Stromal cell of bone marrow (primary cell): Measurements from ENCODE around the gene RHOJ.
A peak's percentile ranks its signal among the peaks of the same experiment; 100 is the strongest.
"Not testable (repeated sequence)": the region's sequence is repeated elsewhere in the genome, so short reads cannot be mapped to it uniquely, and the experiment has no call there.

ENCODE experiments used
- DNase-seq: peaks from one replicate; pipeline ENCODE4 v3.0.0-alpha.2; 2012; ENCODE audit warnings: low read depth

Gene RHOJ

DNA sequence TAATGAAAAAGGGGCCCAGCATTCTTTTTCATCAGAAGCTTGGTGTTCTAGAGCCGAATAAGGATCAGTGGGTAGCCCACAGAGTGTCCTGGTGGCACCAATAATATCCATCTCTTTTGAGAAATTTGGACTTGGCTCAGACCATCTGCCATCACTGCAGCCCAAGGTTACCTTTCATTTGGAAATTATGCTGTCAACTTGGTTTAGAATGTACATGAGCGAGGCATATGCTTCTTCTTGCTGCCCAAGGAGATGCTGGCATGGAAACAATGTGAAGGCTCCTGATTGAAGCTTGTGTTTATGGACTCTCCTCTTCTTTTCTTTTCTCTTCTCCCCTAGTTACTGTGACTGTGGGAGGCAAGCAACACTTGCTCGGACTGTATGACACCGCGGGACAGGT lies 64.5 kb downstream of the RHOJ start:
- no peak for DNase-seq

DNA sequence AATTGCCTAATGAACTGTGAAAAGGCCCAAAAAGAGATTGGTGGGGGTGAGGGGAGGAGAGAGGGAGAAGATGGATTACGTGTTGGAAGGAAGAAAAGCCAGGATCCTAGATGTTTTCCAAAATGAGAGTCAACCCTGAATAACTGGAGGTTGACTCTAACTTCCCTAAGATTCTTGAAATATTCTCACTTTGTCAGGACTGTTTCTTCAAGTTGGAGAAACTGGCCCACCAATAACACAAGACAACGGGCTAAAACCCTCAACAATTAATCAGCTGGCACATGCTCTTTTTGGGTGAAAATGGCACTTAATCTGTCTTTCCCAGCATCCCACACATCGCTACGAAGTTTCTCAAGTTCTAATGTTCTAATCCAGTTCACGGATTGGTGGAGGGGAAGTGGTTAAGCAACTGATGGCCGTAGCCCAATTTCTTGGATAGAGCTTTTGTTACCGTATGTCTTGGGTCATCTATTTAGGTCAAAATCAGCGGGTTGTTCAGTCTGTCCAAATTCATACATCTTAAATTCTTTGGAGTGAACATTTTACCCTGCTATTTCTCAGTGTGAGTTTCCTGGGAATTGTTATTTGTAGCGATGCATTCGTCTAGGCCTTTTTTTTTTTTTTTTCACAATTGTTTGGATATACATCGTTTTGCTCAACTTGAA lies 65.5 kb downstream of the RHOJ start:
- no peak for DNase-seq

- DNase-seq = no peak
These were observed 68.9 kb downstream of the RHOJ start for GRCh38 chr14:63273129-63273528.

DNA sequence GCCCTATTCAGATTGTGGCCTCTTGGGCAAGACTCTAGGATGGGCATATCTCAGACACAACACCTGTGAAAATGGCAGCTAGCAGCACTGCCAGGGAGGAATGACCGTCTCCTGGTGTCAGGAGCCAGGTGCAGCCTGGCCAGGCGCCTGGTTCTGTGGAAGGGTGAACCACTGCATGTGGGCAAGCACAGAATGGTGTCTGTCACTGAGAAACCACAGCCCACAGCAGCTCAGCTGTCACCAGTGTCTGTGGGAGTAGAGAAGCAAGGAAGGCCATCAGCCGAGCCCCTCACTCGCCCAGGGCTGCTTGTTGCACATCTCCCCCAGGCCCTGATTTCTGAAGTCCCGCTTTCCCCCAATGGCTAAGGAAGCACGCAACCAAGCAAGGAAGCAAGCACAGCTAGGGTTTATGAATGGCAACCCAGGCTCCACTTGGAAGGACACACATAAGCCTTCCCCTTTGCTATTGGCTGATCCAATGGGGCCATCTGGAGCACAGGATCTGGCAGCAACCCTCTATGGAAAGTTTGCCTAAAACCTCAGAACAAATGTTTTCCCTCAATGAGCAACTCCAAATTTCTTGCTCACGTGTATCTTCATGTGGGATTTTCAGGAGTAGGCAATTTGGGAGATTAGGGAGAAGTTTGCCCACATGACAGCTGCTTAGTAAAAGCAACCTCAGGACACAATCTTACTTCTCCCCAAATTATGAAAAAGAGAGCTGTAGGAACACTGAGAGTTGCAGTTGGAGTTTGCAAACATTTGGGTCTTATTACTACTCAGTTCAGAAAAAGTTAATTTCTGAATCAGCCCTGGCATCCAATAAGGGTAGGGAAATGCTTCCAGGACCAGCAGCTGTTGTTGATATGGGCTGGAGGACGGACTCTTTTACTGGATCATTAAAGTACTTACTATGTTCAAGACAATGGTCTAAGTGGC lies 69.7 kb downstream of the RHOJ start:
- DNase-seq = peak; percentile 31

- no peak for DNase-seq
These were observed 71.4 kb downstream of the RHOJ start for GRCh38 chr14:63275611-63276010.

GRCh38 chr14:63276016-63276415 lies 71.8 kb downstream of the RHOJ start:
- no peak for DNase-seq

DNA sequence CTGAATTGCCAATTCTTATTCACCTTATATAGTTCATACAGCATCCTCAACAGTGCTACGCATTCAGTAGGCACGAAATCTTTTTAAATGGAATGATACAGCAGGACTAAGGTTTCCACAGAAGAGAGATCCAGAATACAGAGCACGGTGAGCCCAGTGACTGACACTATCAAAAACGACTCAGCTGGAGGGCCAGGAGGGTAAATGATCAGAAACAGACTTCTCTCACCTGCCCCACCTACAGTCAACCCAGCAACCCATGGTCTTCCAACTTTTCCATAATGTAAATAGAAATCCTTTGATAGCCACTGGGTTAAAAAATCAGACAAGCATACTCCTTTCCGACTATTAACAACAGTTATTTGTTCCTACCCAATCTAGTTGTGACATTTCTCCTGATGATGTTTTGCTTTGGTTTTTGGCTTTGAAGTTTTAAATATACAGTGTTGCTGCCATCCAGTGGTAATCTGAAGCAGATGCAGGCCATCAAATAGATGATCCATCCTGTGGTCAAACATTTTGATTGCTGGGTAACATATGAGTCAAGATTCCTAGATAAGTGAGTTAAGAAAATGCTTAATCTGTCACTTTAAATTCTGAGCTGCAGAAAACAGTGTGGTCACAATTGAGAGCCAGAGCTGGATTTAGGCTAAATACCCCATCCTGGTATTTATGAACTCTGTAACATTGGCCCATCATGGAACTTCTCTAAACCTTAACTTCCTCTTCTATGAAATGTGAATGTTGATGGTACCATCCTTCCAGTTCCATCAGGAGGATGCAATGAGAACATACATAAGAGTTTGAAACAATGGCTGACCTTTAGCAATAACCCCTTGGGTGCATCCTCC lies 72.5 kb downstream of the RHOJ start:
- peak; percentile 50 for DNase-seq

GRCh38 chr14:63277591-63278183 lies 73.4 kb downstream of the RHOJ start:
- no peak for DNase-seq

DNA sequence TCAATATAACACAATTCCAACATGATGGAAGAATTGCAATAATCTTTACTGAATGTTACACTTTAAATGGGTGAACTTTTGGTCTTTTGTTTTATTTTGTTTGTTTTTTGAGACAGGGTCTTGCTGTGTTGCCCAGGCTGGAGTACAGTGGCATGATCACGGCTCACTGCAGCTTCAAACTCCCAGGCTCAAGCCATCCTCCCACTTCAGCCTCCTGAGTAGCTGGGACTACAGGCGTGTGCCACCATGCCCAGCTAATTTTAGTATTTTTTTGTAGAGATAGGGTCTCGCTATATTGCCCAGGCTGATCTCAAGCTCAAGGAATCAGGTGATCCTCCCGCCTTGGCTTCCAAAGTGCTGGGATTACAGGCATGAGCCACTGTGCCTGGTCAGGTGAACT lies 75.7 kb downstream of the RHOJ start:
- not testable (repeated sequence) for DNase-seq

GRCh38 chr14:63282997-63283883 lies 79.0 kb downstream of the RHOJ start:
- DNase-seq = no peak

- DNase-seq = no peak
These were observed 79.6 kb downstream of the RHOJ start for GRCh38 chr14:63283884-63284248.

- no peak for DNase-seq
These were observed 81.8 kb downstream of the RHOJ start for GRCh38 chr14:63286071-63286470.

GRCh38 chr14:63287666-63288483 lies 83.6 kb downstream of the RHOJ start:
- DNase-seq = no peak

DNA sequence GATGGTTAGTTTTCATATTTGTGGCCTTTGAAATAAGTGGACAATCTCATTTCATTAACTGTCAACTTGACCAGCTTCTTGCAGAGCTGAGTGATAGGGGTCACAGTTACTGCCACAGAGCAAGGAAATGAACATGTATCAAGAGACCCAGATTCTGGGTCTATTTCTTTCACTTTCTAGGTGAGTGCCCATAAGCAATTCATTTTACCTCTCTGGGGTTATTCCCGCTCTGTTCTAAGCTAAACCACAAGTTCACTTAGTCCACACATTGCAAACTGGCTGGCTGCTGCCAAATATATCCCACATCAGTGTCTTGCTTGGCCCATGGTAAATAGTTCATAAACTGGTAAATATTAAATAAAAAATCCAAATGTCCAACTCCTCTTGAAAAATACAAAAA lies 84.6 kb downstream of the RHOJ start:
- DNase-seq = no peak

GRCh38 chr14:63290741-63291430 lies 86.6 kb downstream of the RHOJ start:
- DNase-seq = no peak

GRCh38 chr14:63292805-63293204 lies 88.6 kb downstream of the RHOJ start:
- DNase-seq = no peak

DNA sequence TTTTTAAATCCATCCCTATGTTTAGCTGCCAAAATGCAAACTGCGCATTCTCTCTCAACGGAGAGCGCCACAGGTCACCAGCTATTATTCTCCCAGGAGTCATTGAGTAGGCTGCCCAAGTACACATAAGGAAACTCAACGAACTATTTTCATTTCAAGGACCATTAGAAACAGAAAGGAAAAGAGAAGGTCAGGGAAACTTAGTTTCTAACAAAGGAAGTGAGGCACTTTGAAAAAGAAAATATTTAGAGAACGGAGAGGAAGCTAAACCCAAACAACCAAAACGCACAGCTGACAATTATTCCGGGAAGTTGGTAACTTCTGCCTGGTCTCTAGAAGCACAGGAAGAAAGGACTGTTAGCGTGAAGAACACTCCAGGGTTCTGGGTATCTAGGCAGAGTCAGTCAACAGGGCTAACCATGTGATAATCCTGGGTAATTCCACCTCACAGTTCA lies 91.0 kb downstream of the RHOJ start:
- no peak for DNase-seq

GRCh38 chr14:63296060-63296563 lies 91.9 kb downstream of the RHOJ start:
- DNase-seq = peak; percentile 60

DNA sequence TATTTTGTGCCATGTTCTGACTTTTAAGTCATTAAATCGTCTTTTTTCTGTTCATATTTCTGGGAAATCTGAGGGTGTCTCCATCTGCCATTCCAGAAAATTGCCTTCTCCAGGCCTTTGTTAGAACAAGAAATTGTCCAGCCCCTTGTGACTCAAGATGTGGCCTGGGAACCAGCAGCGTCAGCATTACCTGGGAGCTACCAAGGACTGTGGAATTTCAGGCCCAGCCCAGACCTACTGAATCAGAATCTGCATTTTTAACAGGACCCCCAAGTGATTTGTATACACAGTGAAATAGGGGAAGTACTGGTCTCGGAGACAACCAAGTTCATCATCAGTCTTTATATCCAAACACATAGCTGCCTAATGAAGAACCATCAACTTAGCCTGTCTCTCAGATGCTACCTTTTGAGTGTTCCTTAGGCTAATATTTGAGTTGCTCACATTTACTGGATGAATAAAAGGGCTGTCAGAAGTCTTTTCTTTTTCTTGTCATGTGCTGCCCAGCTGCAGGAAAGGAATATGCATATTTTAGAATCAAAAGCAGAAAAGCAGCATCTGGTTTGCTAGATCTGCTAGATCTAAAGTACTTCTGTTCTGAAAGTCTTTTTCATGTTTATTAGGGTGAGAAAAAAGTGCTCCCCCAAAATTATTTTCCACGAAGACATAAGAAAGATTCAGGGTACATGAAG lies 93.3 kb downstream of the RHOJ start:
- DNase-seq = no peak
